Tibial nerve (tissue), 4 donors: ENCODE measurements around the gene GLRX2. TPM values are rescaled to one million over a fixed set of nuclear protein-coding genes. Genes with fewer than 3 reads are reported as not detected.

Experiments
- DNase-seq, 2 donors: peaks; one replicate each; pipeline ENCODE4 v3.0.0-alpha.2; 2019; ENCODE audit warnings: low spot score in 2 of 2
- H3K27ac ChIP-seq, 4 donors: fragments of 200-600 bp; sonication (generic) in 3 of 4; one replicate each; pipeline ENCODE4 v1.5.1; 2017 to 2019; ENCODE audit warnings: mild to moderate bottlenecking in 1 of 4
- H3K27me3 ChIP-seq, 2 donors: fragments of 200-600 bp; sonication (generic) in 1 of 2; one replicate each; pipeline versions ENCODE4 v1.5.1 to v1.6.0; 2017 to 2019
- H3K36me3 ChIP-seq, 3 donors: fragments of 200-600 bp; sonication (generic); one replicate each; pipeline ENCODE4 v1.5.1; 2018 to 2019
- H3K4me1 ChIP-seq, 4 donors: fragments of 200-600 bp; sonication (generic) in 3 of 4; one replicate each; pipeline ENCODE4 v1.5.1; 2017 to 2019
- H3K4me3 ChIP-seq, 4 donors: fragments of 200-600 bp; sonication (generic) in 3 of 4; one replicate each; pipeline ENCODE4 v1.5.1; 2017 to 2019; ENCODE audit warnings: mild to moderate bottlenecking in 1 of 4, moderate library complexity in 1 of 4
- H3K9me3 ChIP-seq, 4 donors: fragments of 200-600 bp; sonication (generic) in 3 of 4; one replicate each; pipeline ENCODE4 v1.5.1; 2017 to 2019
- EP300 ChIP-seq, 2 donors: sonication (generic); formaldehyde crosslinking; IDR thresholded peaks; one replicate each; pipeline ENCODE4 v1.6.1; 2017; ENCODE audit warnings: antibody characterized with exemption in 2 of 2, mild to moderate bottlenecking in 1 of 2
- POLR2A ChIP-seq, 2 donors: fragments of 450-650 bp; IDR thresholded peaks; one replicate each; pipeline ENCODE4 v1.6.1; 2017; ENCODE audit warnings: antibody characterized with exemption in 2 of 2, mild to moderate bottlenecking in 2 of 2, moderate library complexity in 2 of 2
- WGBS, 2 donors: methylation state at CpG; one replicate each; pipeline ENCODE4 v1.1.5; 2018; 5-methylcytosine and 5-hydroxymethylcytosine counted together
- total RNA-seq, 4 donors: library from RNA; depleted of rRNA; stranded (reverse); fragments of >200 nt; gene quantifications; one replicate each; pipeline ENCODE4 v1.1.0, GENCODE V29; 2016
- TF ChIP-seq, protein P1 (sequence below), 5 experiments: fragments of 200-600 bp in 3 of 5; fragments of 450-650 bp in 2 of 5; sonication (generic) in 3 of 5; IDR thresholded peaks; one replicate each; pipeline ENCODE4 v1.5.1; 2016 to 2019; ENCODE audit warnings: antibody characterized with exemption in 5 of 5, mild to moderate bottlenecking in 3 of 5, moderate library complexity in 2 of 5

Gene GLRX2
- total RNA-seq, 4 donors from 2014 or later = 3.9 to 8.3 (median 4.8) TPM

DNA sequence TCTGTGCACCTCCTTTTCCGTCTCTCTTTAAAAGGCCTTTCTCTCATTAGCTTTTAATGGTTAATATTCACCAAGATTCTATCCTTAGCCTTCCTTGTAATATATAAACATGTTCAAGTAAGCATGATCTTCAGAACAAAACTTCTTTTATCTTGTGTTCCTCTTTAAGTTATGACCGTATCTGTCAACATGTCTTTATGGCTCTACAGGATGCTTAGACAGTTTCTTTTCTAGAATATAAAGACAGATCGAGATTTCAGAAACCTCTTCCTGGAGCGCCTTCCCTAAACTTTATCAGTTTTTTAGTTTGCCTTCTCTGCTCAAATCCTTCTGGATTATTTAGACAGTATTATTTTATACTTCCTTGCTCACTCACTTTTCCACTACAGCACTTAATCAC, 38.6 kb downstream of the GLRX2 start:
- Histone ChIP-seq H3K27ac (no peak overlapping the region), H3K36me3 (peaks cover 0 to 11% (median 0%) of the 10 kb centered on the region in 3 donors), H3K27me3 (no peaks in the 10 kb centered on the region), H3K4me3 (no peak overlapping the region), H3K9me3 (no peaks in the 10 kb centered on the region), H3K4me1 (peaks cover 0 to 42% (median 15%) of the 10 kb centered on the region in 4 donors)
- 73 to 77% methylated on average over 4 of the region's 4 CpGs for WGBS, 2 donors
- DNase-seq = no peak
- no peak for TF ChIP-seq EP300 (IDR thresholded peaks at IDR 0.05)
- TF ChIP-seq, protein P1, sequence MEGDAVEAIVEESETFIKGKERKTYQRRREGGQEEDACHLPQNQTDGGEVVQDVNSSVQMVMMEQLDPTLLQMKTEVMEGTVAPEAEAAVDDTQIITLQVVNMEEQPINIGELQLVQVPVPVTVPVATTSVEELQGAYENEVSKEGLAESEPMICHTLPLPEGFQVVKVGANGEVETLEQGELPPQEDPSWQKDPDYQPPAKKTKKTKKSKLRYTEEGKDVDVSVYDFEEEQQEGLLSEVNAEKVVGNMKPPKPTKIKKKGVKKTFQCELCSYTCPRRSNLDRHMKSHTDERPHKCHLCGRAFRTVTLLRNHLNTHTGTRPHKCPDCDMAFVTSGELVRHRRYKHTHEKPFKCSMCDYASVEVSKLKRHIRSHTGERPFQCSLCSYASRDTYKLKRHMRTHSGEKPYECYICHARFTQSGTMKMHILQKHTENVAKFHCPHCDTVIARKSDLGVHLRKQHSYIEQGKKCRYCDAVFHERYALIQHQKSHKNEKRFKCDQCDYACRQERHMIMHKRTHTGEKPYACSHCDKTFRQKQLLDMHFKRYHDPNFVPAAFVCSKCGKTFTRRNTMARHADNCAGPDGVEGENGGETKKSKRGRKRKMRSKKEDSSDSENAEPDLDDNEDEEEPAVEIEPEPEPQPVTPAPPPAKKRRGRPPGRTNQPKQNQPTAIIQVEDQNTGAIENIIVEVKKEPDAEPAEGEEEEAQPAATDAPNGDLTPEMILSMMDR (IDR thresholded peaks at IDR 0.05) = no peak
- no peak for TF ChIP-seq POLR2A (IDR thresholded peaks at IDR 0.05)

DNA sequence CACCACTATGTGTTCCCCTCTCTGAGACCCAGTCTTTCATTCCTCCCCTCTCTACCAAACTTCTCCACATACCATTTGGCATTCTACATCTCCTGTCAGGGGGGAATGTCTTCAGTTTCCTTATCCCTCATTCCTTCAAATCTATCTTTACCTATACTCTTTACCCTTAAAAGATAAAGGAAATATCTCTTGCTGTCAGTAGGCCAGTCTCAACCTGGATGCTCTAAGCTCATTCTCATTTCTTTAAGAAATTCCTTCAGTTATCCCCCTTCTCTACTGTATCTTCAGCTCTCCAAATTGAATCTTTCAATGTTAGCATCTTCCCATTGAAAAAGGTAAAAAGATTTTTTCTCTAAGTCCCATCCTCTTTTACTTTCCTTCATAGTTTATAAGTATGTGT, 39.3 kb downstream of the GLRX2 start:
- no peak overlapping the region for H3K4me3 ChIP-seq
- H3K27ac ChIP-seq = no peak overlapping the region
- H3K4me1 ChIP-seq = peaks cover 0 to 42% (median 16%) of the 10 kb centered on the region in 4 donors
- TF ChIP-seq, protein P1 (IDR thresholded peaks at IDR 0.05) = no peak
- TF ChIP-seq POLR2A (IDR thresholded peaks at IDR 0.05) (no peak), EP300 (IDR thresholded peaks at IDR 0.05) (no peak)
- H3K36me3 ChIP-seq = peaks cover 0 to 11% (median 0%) of the 10 kb centered on the region in 3 donors
- no peaks in the 10 kb centered on the region for H3K27me3 ChIP-seq
- H3K9me3 ChIP-seq = no peaks in the 10 kb centered on the region
- no peak for DNase-seq

GRCh38 chr1:193062698-193063463, 42.3 kb downstream of the GLRX2 start:
- WGBS, 2 donors = 91 to 94% methylated on average over 4 of the region's 4 CpGs
- H3K27ac ChIP-seq = no peak overlapping the region
- H3K36me3 ChIP-seq = no peaks in the 10 kb centered on the region
- H3K4me1 ChIP-seq = peaks cover 0 to 38% (median 13%) of the 10 kb centered on the region in 4 donors
- DNase-seq = no peak
- H3K4me3 ChIP-seq = no peak overlapping the region
- no peaks in the 10 kb centered on the region for H3K9me3 ChIP-seq
- TF ChIP-seq, protein P1 (IDR thresholded peaks at IDR 0.05) = no peak
- TF ChIP-seq POLR2A (IDR thresholded peaks at IDR 0.05) (no peak), EP300 (IDR thresholded peaks at IDR 0.05) (no peak)
- no peaks in the 10 kb centered on the region for H3K27me3 ChIP-seq

DNA sequence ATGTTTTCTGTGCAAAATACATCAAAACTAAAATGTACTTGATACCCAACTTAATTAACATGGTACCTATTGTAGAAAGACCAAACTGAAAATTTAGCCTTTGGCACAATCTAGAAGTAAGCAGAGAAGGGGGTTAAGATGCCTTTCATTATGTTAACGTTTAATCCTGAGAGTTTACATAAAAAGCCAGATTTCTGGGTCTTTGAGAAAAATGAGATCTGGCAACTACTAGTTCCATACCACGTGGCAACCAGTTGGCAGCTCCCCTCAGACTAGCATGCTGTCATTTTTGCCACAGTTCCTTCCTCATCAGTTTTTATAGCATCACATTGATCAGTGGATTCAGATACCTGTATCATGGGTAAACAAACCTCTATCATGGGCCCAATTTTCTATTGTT, 44.3 kb downstream of the GLRX2 start:
- no peak for DNase-seq
- H3K4me3 ChIP-seq = peak overlapping the region in 3 of 4 donors; percentile 76 to 86 (median 85)
- peak overlapping the region; percentile 72 to 99 (median 95) for H3K27ac ChIP-seq
- TF ChIP-seq, protein P1 (IDR thresholded peaks at IDR 0.05) = no peak
- TF ChIP-seq EP300 (IDR thresholded peaks at IDR 0.05) = no peak
- TF ChIP-seq POLR2A (IDR thresholded peaks at IDR 0.05) = no peak
- H3K27me3 ChIP-seq = no peaks in the 10 kb centered on the region
- no peaks in the 10 kb centered on the region for H3K9me3 ChIP-seq
- H3K36me3 ChIP-seq = no peaks in the 10 kb centered on the region
- peaks cover 0 to 52% (median 19%) of the 10 kb centered on the region in 4 donors for H3K4me1 ChIP-seq
- WGBS, 2 donors = 4 to 13% methylated on average over 2 of the region's 2 CpGs

DNA sequence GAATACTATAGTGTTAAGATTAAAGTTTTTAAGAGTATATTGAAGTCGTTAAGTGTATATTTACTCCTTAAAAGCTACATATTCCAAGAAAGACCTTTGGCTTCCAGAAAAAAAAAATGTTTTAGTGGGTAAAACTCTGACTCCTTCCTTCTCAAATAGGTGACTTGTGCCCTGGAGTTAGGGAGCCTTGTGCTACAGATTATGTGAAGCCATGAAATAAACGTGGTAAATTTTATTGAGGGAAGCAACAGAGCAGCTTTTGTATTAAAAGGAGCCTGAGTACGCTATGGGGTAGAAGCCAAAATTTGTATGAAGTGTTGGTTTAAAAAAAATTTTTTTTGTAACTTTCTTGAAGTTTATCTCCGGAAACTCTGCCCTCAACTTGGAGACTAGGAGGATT, 44.8 kb downstream of the GLRX2 start:
- H3K27ac ChIP-seq = peak overlapping the region; percentile 72 to 99 (median 95)
- H3K4me3 ChIP-seq = peak overlapping the region; percentile 76 to 86 (median 80)
- H3K27me3 ChIP-seq = no peaks in the 10 kb centered on the region
- no peaks in the 10 kb centered on the region for H3K9me3 ChIP-seq
- WGBS, 2 donors = 5 to 9% methylated on average over 4 of the region's 4 CpGs
- H3K4me1 ChIP-seq = peaks cover 0 to 46% (median 19%) of the 10 kb centered on the region in 4 donors
- no peaks in the 10 kb centered on the region for H3K36me3 ChIP-seq
- DNase-seq = no peak
- TF ChIP-seq EP300 (IDR thresholded peaks at IDR 0.05) (no peak), POLR2A (IDR thresholded peaks at IDR 0.05) (no peak)
- TF ChIP-seq, protein P1 (IDR thresholded peaks at IDR 0.05) = no peak
